Astrocyte of the cerebellum (primary cell): ENCODE results near the gene FAM151A.

Source experiments
- DNase-seq: peaks from one replicate; pipeline ENCODE4 v3.0.0-alpha.2; 2011; ENCODE audit warnings: low read depth
- H3K4me3 ChIP-seq: 2 replicates; pipeline ENCODE4 v1.5.1; 2011; ENCODE audit warnings: mild to moderate bottlenecking, low read depth, low read length, moderate library complexity
- in situ Hi-C: cut with HindIII; loops from 2 replicates; pipeline ENCODE4 v1.10.0; 2017; ENCODE audit warnings: low sequenced_read_pairs
- TF ChIP-seq, protein P1 (sequence below): IDR thresholded peaks from 2 replicates; pipeline ENCODE4 v1.5.1; 2012; ENCODE audit warnings: low read length, low read depth, moderate library complexity, mild to moderate bottlenecking; ENCODE audit errors: missing control alignments

Gene FAM151A

DNA sequence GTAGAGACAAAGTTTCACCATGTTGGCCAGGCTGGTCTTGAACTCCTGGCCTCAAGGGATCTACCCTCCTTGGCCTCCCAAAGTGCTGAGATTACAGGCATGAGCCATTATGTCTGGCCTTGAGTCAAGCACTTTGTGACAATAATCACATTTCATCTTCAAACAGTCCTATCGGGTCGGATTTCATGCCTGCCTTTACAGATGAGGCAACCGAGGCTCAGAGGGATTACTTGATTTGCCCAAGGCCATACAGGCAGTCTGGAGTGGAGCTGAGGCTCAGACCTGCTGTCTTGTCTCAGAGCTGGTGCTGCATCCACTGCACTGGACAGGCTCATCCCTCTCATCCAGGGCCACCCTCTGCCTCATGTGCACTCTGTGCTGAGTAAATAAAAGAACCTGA lies 26.6 kb downstream of the FAM151A start:
- TF ChIP-seq, protein P1, sequence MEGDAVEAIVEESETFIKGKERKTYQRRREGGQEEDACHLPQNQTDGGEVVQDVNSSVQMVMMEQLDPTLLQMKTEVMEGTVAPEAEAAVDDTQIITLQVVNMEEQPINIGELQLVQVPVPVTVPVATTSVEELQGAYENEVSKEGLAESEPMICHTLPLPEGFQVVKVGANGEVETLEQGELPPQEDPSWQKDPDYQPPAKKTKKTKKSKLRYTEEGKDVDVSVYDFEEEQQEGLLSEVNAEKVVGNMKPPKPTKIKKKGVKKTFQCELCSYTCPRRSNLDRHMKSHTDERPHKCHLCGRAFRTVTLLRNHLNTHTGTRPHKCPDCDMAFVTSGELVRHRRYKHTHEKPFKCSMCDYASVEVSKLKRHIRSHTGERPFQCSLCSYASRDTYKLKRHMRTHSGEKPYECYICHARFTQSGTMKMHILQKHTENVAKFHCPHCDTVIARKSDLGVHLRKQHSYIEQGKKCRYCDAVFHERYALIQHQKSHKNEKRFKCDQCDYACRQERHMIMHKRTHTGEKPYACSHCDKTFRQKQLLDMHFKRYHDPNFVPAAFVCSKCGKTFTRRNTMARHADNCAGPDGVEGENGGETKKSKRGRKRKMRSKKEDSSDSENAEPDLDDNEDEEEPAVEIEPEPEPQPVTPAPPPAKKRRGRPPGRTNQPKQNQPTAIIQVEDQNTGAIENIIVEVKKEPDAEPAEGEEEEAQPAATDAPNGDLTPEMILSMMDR: no peak
- DNase-seq: no peak
- in situ Hi-C loops: no loop called here

DNA sequence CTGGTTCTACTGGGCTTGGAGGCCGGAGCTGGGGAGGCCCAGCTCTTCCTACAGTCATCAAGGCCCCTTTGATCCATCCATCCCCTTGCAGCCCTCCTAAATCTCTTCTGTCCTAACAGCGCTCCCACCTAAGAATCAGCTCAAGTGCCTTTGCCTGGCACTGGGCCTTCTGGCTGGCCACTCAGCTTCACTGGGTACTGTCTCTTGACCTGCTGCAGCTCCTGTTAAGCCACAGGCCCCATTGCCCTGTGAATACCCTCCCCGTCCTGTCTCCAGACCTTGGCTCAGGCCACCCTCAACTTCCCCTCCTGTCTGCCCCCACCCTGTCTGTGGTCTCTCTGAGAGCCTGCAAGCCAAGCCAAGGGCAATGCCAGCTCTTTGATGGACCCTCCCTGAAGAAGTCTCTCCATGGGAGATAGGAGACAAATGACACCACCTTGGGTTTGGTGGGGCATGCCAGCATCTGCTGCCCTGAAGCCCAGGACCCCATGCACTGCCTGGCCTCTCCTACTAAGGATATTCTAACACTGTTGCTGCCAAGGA lies 27.3 kb downstream of the FAM151A start:
- DNase-seq: no peak
- H3K4me3 ChIP-seq: no peak overlapping the region
- TF ChIP-seq, protein P1: no peak
- in situ Hi-C loops: no loop called here

More for the DNA sequence above, 26.6 kb downstream of the FAM151A start:
- no peak overlapping the region for H3K4me3 ChIP-seq

GRCh38 chr1:54594463-54594862 lies 28.9 kb downstream of the FAM151A start:
- in situ Hi-C loops: no loop called here
- no peak for DNase-seq
- H3K4me3 ChIP-seq: no peak overlapping the region
- TF ChIP-seq, protein P1: no peak

GRCh38 chr1:54593571-54594160 lies 29.7 kb downstream of the FAM151A start:
- TF ChIP-seq, protein P1: no peak
- no peak for DNase-seq
- in situ Hi-C loops: no loop called here
- no peak overlapping the region for H3K4me3 ChIP-seq

- in situ Hi-C loops: no loop called here
- H3K4me3 ChIP-seq: no peak overlapping the region
- no peak for DNase-seq
- TF ChIP-seq, protein P1: no peak
These were observed 32.1 kb downstream of the FAM151A start for GRCh38 chr1:54591127-54591756.

DNA sequence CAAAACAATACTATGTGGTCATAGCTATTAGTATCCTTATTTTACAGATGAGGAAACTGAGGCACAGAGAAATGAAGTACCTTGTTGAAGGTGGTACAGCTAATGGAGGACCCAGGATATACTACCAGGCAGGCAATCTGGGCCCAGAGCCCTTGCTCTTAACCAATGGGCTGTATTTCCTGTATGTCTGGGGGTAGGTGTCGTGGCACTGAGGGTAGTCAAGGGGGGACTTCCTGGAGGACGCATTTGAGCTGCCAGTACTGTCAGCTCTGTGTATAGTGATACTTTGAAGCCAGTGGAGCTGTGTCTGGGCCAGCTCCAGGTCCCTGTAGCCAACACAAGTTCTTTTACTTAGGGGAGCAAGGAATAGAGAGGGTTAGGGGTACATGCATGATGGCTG lies 34.9 kb downstream of the FAM151A start:
- DNase-seq: no peak
- in situ Hi-C loops: no loop called here
- TF ChIP-seq, protein P1: no peak
- no peak overlapping the region for H3K4me3 ChIP-seq
